DMS79 treated with DMSO at 0.1 percent for 48 hours (cell line): ENCODE measurements around the gene TDP1.

Experiments
- DNase-seq: peaks from one replicate; lab custom pipeline; 2025; lab: John Stamatoyannopoulos, UW

Gene TDP1

GRCh38 chr14:89955745-89956660, at the start of gene TDP1:
Gene TDP1, plus strand, starts transcription at chr14:89955927. Its CDS starts 7,188 bp downstream, at chr14:89963115.
- DNase-seq = peak; percentile 97

GRCh38 chr14:89906000-89906399, 49.7 kb upstream of the TDP1 start:
- DNase-seq = no peak

- no peak for DNase-seq
Observed at GRCh38 chr14:89907655-89908054, 48.1 kb upstream of the TDP1 start.

GRCh38 chr14:89908712-89909450, 46.8 kb upstream of the TDP1 start:
- no peak for DNase-seq

- DNase-seq = no peak
Observed at GRCh38 chr14:89909586-89909985, 46.1 kb upstream of the TDP1 start.

GRCh38 chr14:89910691-89911009, 45.1 kb upstream of the TDP1 start:
- DNase-seq = no peak

- no peak for DNase-seq
Observed at GRCh38 chr14:89911010-89911919, 44.5 kb upstream of the TDP1 start.

GRCh38 chr14:89912221-89912620, 43.5 kb upstream of the TDP1 start:
- no peak for DNase-seq

- no peak for DNase-seq
Observed at GRCh38 chr14:89912667-89913211, 43.0 kb upstream of the TDP1 start.

GRCh38 chr14:89915114-89915878, 40.4 kb upstream of the TDP1 start:
- peak; percentile 91 for DNase-seq

GRCh38 chr14:89918721-89919120, 37.0 kb upstream of the TDP1 start:
- DNase-seq = no peak

- no peak for DNase-seq
Observed at GRCh38 chr14:89920056-89920455, 35.7 kb upstream of the TDP1 start.

- no peak for DNase-seq
Observed at GRCh38 chr14:89921346-89921745, 34.4 kb upstream of the TDP1 start.

GRCh38 chr14:89922031-89922907, 33.5 kb upstream of the TDP1 start:
- DNase-seq = no peak

- no peak for DNase-seq
Observed at GRCh38 chr14:89924268-89924667, 31.5 kb upstream of the TDP1 start.

GRCh38 chr14:89926694-89927093, 29.0 kb upstream of the TDP1 start:
- no peak for DNase-seq

GRCh38 chr14:89927186-89927865, 28.4 kb upstream of the TDP1 start:
- DNase-seq = no peak

GRCh38 chr14:89933002-89933401, 22.7 kb upstream of the TDP1 start:
- DNase-seq = no peak

GRCh38 chr14:89936654-89937185, 19.0 kb upstream of the TDP1 start:
- no peak for DNase-seq
